HCT116 (cell line): ENCODE results near the gene TEAD3. TPM values are rescaled to one million over a fixed set of nuclear protein-coding genes. Genes with fewer than 3 reads are reported as not detected.

Source experiments
- ATAC-seq: fragments of 200-7000 bp; cut with Tn5 transposase; 2 replicates; pipeline ENCODE4 v1.9.1; 2020; ENCODE audit warnings: mild to moderate bottlenecking, moderate library complexity
- BruUV-seq: library from RNA; stranded (reverse); fragments of 400-500 nt; replicated peaks from 2 replicates; lab custom pipeline; 2021; lab: Mats Ljungman, UMichigan
- CTCF ChIA-PET: fragments of 300-600 bp; sonication (Branson Sonifier 250); formaldehyde crosslinking; loops from one replicate; lab custom pipeline; 2021; ENCODE audit warnings: antibody characterized with exemption; lab: Charles Lee
- POLR2A ChIA-PET: fragments of 300-600, 350-600 bp; sonication (Branson Sonifier 250); formaldehyde crosslinking; loops from one replicate; lab custom pipeline; 2021; ENCODE audit warnings: antibody characterized with exemption; lab: Charles Lee
- RAD21 ChIA-PET, 2 experiments: fragments of 300-600 bp; sonication (Branson Sonifier 250); formaldehyde crosslinking; loops; one replicate each; lab custom pipeline; 2023; ENCODE audit warnings: low total read pairs in 2 of 2; ENCODE audit not compliant: uncharacterized antibody in 2 of 2, unreplicated experiment in 2 of 2, low non-redundant PET in 1 of 2; lab: Charles Lee
- DNase-seq: peaks from one replicate; pipeline ENCODE4 v3.0.0-alpha.2; 2010; ENCODE audit warnings: low read depth, low spot score
- H2AFZ ChIP-seq: fragments of 200-600 bp; shearing (Covaris generic), sonication (generic); 2 replicates; pipeline ENCODE4 v1.6.1; 2017; ENCODE audit warnings: low read depth, mixed run types, mixed read lengths, antibody characterized with exemption, low read length; ENCODE audit not compliant: poor library complexity, severe bottlenecking
- H3K27ac ChIP-seq: 2 replicates; pipeline ENCODE4 v1.5.1; 2012; ENCODE audit warnings: low read depth, low read length
- H3K27me3 ChIP-seq: fragments of 200-600 bp; sonication (generic); 2 replicates; pipeline ENCODE4 v1.6.1; 2016; ENCODE audit warnings: mixed run types, low read length, mixed read lengths; ENCODE audit not compliant: insufficient read depth
- H3K36me3 ChIP-seq, 2 experiments: fragments of 200-500 bp in 1 of 2; fragments of 200-600 bp in 1 of 2; sonication (Bioruptor generic) in 1 of 2; sonication (generic) in 1 of 2; 2 replicates each; pipeline versions ENCODE4 v1.5.1 to v1.6.1; 2014 to 2016; ENCODE audit warnings: low read length in 2 of 2, inconsistent platforms in 1 of 2, mixed read lengths in 1 of 2, mixed run types in 1 of 2; ENCODE audit not compliant: insufficient read depth in 2 of 2, control insufficient read depth in 1 of 2
- H3K4me1 ChIP-seq, 2 experiments: fragments of 200-600 bp in 1 of 2; sonication (generic) in 1 of 2; 2 replicates each; pipeline versions ENCODE4 v1.5.1 to v1.6.1; 2012 to 2017; ENCODE audit warnings: low read length in 2 of 2, inconsistent platforms in 1 of 2, mild to moderate bottlenecking in 1 of 2, mixed read lengths in 1 of 2, mixed run types in 1 of 2, moderate library complexity in 1 of 2; ENCODE audit not compliant: insufficient read depth in 2 of 2, control insufficient read depth in 1 of 2
- H3K4me2 ChIP-seq: fragments of 200-600 bp; sonication (generic); 2 replicates; pipeline ENCODE4 v1.6.1; 2017; ENCODE audit warnings: mixed run types, low read length, mixed read lengths
- H3K4me3 ChIP-seq, 2 experiments: fragments of 200-600 bp in 1 of 2; sonication (generic) in 1 of 2; replicated peaks in 1 of 2; 2 replicates each; pipeline ENCODE4 v1.5.1; 2011 to 2016; ENCODE audit warnings: low read length in 2 of 2, control low read depth in 1 of 2, low read depth in 1 of 2, mild to moderate bottlenecking in 1 of 2, mixed read lengths in 1 of 2, mixed run types in 1 of 2
- H3K79me2 ChIP-seq: fragments of 200-600 bp; sonication (generic); 2 replicates; pipeline ENCODE4 v1.6.1; 2017; ENCODE audit warnings: mild to moderate bottlenecking, mixed run types, low read length, moderate library complexity, mixed read lengths; ENCODE audit not compliant: insufficient read depth
- H3K9ac ChIP-seq: fragments of 200-600 bp; sonication (generic); 2 replicates; pipeline ENCODE4 v1.6.1; 2016; ENCODE audit warnings: low read length, mixed read lengths
- H3K9me2 ChIP-seq: fragments of 200-600 bp; sonication (generic), shearing (Covaris generic); 2 replicates; pipeline ENCODE4 v1.6.1; 2017; ENCODE audit warnings: mixed run types, mild to moderate bottlenecking, moderate library complexity; ENCODE audit not compliant: insufficient read depth
- H3K9me3 ChIP-seq, 2 experiments: fragments of 200-500 bp in 1 of 2; fragments of 200-600 bp in 1 of 2; sonication (Bioruptor generic) in 1 of 2; sonication (generic) in 1 of 2; 2 replicates each; pipeline ENCODE4 v1.6.1; 2014 to 2017; ENCODE audit warnings: low read length in 2 of 2, mixed read lengths in 2 of 2, inconsistent platforms in 1 of 2, low read depth in 1 of 2, mild to moderate bottlenecking in 1 of 2, mixed run types in 1 of 2, moderate library complexity in 1 of 2; ENCODE audit not compliant: control insufficient read depth in 1 of 2, insufficient read depth in 1 of 2
- H4K20me1 ChIP-seq: fragments of 200-600 bp; sonication (generic), shearing (Covaris generic); 2 replicates; pipeline ENCODE4 v1.6.1; 2017; ENCODE audit warnings: mixed run types, mild to moderate bottlenecking, moderate library complexity; ENCODE audit not compliant: insufficient read depth
- CEBPB ChIP-seq: IDR thresholded peaks from 2 replicates; pipeline ENCODE4 v1.6.1; 2012; ENCODE audit warnings: low read depth
- REST ChIP-seq: IDR thresholded peaks from 2 replicates; pipeline ENCODE4 v1.6.1; 2012; ENCODE audit warnings: low read depth
- ZBTB33 ChIP-seq: IDR thresholded peaks from 2 replicates; pipeline ENCODE4 v1.6.1; 2011; ENCODE audit warnings: mild to moderate bottlenecking, low read length, moderate library complexity; ENCODE audit not compliant: insufficient replicate concordance; ENCODE audit errors: extremely low read depth
- intact Hi-C: fragments of 100-400 bp; cut with micrococcal nuclease; formaldehyde crosslinking; loops from 2 replicates; pipeline ENCODE4 v1.10.0; 2022
- total RNA-seq: library from RNA; stranded (reverse); gene quantifications from one replicate; pipeline ENCODE4 v1.2.1, GENCODE V29; 2021; ENCODE audit not compliant: unreplicated experiment

Gene TEAD3
- total RNA-seq, 1 experiment from 2014 or later: 21.8 TPM

- Histone ChIP-seq H3K27ac (no peak overlapping the region), H3K36me3 (peaks cover 0 to 2% of the 10 kb centered on the region in 2 experiments; a peak in 1 of 4 replicates), H3K27me3 (no peaks in the 10 kb centered on the region), H3K79me2 (no peaks in the 10 kb centered on the region), H3K9me3 (no peaks in the 10 kb centered on the region), H3K4me3 (no peak overlapping the region), H4K20me1 (0 out of 2 replicates have a peak, but pooled peaks cover 2% of the 10 kb centered on the region), H3K9ac (no peak overlapping the region), H3K9me2 (no peaks in the 10 kb centered on the region), H2AFZ (no peak overlapping the region), H3K4me2 (no peak overlapping the region), H3K4me1 (peaks cover 0 to 4% of the 10 kb centered on the region in 2 experiments; a peak in 1 of 4 replicates)
- DNase-seq: no peak
- intact Hi-C loops: no loop called here
- CTCF ChIA-PET: no interaction called here
- RAD21 ChIA-PET: no interaction called here
- no TSS peak for BruUV-seq
- TF ChIP-seq CEBPB (no peak), REST (no peak), ZBTB33 (no peak)
- ATAC-seq: no peak
- POLR2A ChIA-PET: interaction anchor here (1.2 to 1.4 kb wide), 2 partner anchors 9 to 18 kb away, joined by 4 read pairs; partner anchors contain the start of gene TEAD3
Measured at GRCh38 chr6:35478259-35478658, 18.6 kb downstream of the TEAD3 start.
